ENCODE results near the gene SEC16B.

The SEC16B gene

DNA sequence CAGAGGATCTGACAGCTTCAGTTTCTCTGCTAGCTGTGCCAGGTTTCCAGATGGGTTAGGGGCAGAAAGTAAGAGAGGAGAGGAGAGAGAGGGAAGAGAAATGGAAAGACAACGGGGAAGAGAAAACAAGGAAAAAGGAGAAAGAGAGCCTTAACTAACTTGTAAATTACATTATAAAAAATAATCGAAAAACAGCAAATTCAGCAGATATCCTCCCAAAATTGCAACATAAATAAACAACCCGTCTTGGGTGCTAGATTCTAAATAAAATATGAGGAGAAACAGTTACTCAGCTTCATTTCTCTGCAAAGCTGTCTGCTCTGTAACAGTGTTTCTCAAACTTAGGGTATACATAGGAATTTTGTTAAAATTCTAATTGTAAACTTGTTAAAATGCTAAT lies 29.2 kb downstream of the SEC16B start:
- no peak for DNase-seq

DNA sequence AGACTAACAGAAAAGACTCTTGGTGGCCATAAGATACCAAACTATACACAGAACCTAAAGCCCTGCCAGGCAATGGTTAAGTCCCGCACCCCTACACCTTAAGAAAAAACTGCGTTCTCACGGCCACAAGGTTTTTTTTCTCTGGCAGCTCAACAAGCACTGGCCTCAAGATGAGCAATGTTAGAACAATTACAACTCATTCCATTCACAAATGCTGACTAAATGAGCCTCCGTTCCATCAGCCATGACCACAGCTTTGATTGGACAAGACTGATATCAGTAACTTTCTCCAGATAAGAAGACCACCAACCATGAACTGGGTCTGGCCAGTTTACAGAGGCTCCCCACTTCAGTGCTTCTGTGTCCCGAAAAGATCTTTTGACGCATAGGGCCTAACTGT lies 31.9 kb downstream of the SEC16B start:
- DNase-seq, result no peak

DNA sequence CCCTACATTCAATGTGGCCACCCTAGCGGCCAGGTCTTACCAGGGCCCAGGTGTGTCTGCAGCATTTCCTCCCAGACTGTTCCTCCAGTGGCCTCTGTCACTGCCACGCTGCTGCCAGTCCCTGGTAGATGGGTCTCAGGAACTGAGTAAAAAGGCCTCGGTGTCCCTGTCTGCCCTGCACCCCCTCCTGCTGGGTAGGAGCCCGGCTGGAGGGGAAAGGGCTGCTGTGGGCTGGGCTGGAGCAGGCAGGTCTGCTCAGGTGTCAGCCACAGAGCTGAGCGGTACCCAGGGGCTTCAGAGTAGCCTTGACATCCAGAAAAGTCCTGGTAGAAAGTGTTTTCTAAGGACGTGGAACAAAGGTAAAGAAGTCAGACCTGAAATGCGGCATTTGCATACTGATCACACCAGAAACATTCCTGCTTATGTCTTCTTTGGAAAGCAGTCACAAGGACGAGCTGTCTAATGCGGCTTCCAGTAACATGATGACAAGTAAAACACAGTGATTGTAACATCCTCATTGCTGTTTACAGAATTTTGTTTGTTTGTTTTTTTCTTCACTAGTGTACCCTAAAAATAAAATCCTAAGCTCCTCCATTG lies 32.6 kb downstream of the SEC16B start:
- DNase-seq, result no peak

DNA sequence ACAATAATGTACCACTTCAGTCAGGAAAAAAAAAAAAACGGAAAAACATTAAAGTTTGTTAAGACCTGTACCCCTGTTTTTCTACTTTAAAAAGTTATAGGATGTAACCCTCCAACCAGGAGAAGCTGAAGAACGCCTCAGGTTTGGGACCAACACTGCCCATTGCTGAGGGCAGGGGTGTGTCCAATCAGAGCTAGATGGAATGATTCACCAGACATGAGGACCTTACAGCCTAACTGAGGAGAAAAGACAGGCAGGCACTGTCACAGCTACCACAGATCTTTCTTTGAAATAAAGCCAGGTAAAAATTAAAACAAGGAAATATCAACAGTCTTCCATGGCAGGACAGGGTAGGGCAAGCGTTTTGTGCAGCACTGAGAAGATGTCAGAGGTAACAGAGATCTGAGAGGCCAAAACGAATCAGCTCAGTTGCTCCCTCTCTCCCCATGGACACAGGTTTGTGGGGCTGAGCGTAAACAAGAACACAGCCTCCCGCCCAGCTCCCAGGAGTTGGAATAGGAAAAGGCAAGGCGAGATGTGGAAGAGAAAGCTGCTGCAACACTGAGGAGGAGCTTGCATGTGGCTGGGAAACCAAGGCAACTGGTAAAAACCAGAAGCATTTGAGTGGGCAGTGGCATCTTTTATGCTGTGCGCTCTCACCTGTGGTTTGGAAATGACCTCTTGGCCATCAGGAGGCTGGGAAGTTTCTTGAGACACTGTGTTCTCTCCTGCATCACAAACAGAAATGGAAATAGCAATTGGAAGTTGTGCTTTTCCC lies 34.0 kb downstream of the SEC16B start:
- no peak for DNase-seq

DNA sequence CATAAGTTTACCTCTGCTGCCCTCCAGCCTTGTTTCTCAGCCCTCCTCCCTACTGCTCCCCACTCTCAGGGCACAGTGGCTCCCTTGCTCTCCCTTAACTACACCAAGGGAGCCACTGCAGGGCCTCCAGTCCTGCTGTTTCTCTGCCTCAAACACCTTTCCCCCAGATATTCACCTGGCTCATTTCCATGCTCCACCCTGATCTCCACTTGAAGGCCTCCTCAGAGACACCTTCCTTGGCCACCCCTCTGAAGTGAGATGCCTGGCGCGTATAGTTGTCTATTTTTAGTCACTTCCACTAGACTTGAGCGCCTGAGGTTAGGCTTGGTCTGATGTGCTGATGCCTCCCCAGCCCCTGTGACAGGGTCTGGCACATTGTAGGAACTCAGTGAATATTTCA lies 34.9 kb downstream of the SEC16B start:
- DNase-seq, result no peak

DNA sequence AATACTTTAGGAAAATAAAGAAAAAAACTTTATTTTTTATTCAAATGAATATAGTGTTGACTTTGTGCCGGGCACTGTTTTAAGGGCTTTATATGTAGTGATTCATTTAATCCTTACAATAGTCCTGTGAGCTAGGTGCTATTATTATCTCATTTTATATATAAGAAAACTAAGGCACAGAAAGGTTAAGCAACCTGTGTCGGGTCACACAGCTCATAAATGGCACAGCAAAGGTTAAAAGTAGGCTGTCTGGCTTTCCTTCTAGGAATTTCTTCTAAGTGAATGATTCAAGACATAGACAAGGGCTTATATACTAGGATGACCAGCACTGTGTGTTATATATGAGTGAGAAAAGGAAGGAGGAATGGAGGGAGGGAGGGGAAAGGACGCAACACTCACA lies 35.4 kb downstream of the SEC16B start:
- DNase-seq, result no peak

DNA sequence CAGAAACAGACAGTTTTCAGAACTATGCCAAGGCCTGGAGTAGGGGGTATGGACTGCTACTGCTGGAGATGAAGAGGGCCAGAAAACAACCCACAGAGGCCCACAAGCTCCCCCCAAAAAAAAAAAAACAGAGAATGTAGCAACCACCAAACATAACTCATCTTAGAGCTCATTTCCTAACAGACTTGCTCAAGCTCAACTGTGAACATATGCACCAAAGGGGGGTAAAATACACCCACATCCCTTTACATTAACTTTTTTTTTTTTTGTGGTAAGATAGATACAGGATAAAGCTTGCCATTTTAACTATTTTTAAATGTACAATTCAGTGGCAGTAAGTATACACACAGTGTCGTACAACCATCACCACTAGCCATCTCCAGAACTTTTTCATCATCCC lies 36.0 kb downstream of the SEC16B start:
- DNase-seq, result no peak

DNA sequence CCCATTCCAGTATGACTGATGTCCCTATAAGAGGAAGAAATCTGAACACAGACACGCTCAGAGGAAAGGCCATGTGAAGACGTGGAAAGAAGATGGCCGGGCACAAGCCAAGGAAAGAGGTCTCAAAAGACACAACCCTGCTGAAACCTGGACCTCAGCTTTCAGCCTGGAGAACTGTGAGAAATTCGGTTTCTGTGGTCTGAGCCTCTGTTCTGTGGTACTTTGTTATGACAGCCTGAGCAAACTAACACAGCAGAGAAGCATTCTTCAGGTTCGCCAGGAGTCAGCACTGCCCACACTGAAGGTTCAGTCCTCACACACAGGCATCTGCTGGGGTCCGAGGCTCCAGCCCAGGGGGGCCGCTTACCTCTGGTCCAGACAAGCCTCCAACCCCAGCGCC lies 37.7 kb downstream of the SEC16B start:
- no peak for DNase-seq

DNA sequence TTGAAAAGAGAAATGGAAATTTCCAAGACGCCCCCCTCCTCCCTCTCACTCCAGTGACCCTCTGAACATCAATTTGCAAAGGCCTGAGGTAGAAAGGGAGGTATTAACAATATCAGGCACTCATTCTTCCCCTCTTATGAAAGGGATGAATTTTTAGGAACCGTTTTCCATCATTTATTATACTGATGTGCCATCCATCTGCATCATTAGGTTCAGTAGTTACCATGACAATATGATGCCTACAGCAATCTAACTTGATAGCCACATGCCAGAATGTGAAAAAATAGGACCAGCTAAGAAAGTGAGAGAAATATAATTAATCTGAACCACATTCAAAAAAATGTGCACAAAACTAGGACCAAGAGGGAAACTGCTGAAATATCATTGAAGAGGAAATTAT lies 40.9 kb downstream of the SEC16B start:
- no peak for DNase-seq

DNA sequence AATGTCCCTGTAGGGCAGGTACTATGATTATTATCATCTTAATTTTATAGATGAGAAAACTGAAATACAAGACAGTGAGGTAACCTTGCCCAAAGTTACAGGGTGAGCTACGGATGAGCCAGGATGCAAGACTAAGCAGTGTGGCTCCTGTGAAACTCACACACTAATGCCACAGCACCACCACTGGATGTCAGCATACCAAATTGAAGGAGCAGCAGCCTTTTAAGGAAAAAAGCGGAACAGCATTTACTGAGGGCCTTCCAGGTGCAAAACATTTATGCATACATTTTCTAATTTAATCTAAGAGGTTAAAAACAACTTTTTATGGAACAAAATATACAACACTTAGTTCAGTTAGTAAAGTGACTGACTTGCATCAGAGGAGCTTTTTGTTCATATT lies 41.7 kb downstream of the SEC16B start:
- no peak for DNase-seq

DNA sequence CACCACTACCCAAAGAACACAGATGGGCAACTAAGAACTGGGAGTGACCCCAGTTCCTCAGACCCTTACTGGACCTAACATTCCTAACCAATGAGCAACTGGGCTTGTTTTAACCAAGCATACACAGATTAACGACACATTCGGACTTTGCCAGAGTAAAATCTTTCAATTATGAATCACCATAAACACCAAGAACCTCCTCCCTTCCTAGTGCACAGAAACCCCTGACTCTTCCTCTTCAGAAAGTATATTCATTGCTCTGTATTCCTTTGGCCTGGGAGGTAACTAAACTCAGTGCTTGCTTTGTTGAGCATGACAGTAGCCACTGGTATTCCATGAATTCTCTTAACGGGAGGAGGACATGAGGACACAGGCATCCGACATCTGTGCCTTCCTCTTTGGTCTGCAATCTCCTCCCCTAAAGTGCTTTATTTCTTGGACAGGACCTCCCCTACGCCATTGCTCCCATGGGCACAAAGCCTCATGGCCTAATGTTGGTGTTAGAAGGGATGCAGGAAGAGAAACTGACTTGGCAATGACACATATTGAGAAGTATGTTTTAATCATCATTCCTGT lies 42.7 kb downstream of the SEC16B start:
- DNase-seq, result no peak

DNA sequence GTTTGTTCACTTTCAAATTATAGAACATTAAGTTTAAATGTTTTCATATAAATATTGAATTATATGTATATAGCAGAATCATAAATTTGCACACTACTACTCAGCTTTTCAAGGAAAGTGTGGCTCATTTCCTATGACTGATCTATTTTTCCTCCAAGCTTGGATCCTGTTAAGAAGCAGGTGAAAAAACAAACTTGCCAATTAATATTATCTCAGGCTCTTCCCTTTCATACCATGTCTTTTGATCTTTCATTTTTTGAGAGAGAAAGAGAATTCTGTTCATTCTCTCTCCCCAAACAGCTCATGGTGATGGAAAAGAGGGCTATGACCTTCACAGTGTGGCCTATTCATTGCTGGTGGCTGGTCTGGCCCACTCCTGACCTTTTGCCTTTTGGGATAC lies 43.7 kb downstream of the SEC16B start:
- no peak for DNase-seq

DNA sequence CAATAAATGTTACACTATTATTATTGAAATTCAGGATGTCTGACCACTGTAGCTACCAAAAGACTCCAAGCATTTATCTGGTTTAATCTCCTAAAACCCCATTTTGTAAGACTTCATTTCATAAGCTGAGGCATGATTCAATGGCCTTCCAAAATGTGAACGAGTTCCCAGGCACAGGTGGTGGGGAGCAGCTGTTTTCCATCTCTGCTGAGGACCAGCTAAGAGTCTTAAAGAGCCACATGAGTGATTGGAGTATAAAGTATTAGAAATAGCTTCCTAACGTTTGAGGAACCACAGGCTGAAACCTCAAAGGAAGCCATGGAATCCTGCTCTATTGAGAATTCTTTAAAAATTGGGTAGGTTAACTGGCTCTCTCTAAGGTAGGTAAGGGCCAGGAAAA lies 44.9 kb downstream of the SEC16B start:
- no peak for DNase-seq

DNA sequence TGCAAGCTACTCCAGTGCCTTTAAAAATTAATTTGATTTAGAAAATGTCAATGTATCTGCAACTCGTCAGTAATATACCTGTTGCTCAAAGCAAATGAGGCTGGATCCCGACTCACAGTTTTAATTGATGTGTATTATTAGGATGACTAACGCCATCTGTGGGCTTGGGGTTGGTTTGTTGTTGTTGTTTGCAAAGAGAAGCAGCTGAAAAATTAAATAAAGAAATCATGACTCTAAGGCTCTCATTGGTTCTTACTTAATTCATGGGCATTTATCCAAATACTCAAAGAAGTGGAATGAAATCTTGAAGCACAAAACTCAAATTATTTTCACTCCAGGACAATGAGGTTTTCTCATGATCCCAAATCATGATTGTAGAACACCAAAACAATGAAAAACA lies 46.4 kb downstream of the SEC16B start:
- DNase-seq, result no peak

DNA sequence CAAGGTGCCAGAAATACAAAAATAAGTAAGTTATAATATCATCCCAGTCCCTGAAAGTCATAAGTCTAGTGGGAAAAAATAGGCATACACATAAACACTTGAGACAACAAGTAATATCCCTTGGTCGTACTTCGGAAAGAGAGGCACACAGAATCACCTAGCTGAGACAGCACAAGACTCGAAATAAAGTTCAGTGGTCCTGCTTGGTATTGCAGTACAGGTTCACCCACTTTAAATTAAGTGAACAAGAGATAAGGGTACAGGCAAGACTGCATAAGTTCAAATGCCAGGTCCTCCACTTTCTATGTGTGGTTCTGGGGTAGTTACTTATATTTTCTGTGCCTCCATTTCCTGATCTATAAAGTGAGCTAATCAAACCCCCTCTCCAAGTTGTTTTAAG lies 47.6 kb downstream of the SEC16B start:
- no peak for DNase-seq

DNA sequence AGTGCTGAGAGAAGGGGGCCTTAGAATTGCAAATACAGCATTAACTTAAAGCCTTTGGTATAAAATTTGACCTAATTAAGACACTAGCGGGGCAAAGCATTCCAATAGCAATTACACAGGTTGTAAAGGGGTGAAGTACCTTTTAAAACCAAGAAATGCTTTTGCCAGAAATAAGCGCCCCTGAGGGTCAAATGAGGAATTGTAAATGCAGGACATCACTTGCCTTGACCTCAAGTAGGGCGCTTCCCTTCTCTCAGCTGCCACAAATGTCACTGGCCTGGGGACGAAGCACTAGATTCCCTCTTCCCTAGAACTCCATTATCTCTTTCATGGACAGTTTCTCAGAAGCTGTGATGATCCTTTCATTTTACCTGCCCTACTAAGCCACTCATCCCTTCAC lies 48.3 kb downstream of the SEC16B start:
- DNase-seq, result no peak

DNA sequence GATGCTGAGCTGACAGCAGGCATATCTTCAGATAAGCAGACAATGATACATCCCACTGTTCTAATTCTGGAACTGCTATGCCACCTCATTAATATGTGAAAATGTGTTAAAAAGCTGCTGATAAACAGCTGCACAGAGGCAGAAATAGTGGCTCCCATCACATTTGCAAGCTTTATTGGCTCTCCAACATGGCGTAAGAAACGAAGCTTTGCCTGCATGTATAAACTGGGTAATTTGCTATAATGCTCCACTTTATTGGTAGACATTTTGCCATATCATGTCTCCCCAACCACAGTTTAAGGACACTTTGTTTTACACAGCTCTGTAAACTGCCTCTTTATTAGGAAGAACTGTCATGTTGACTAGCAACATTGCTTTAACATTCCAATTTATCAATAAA lies 49.8 kb downstream of the SEC16B start:
- no peak for DNase-seq

DNA sequence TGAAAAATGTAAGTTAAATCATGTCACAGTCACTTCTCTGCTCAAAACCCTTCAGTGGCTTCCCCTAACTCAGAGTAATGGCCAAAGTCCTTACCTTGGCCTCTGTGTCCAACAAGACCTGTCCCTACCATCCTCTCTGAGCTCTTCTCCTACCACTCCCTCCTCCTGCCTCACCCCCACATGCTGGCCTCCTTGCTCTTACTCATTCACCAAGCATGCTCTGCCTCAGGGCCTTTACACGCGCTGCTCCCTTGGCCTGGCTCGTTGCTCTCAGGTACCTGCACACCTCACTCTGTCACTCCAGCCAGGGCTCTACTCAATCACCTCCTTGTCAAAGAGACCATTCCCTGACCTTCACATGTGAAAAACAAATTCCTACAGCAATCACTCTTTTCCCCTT lies 54.2 kb downstream of the SEC16B start:
- no peak for DNase-seq

DNA sequence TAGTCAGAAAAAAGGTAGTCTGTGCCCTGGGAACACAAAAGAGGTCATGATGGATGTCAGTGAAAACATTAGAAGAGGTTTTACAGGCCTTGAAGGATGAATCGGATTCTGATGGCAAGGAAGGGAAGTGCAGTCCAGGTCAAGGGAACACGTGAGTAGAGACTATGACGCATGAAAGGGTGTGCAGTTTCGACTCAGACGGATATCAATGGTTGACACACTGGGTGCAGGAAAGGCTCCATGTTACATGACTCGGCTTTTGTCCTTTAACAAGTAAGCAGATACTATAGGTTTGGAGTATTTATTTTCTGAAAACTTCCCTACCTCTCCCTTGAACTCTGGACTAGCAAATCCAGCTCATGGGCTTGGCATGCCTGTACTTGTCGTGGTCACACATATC lies 55.3 kb downstream of the SEC16B start:
- no peak for DNase-seq

DNA sequence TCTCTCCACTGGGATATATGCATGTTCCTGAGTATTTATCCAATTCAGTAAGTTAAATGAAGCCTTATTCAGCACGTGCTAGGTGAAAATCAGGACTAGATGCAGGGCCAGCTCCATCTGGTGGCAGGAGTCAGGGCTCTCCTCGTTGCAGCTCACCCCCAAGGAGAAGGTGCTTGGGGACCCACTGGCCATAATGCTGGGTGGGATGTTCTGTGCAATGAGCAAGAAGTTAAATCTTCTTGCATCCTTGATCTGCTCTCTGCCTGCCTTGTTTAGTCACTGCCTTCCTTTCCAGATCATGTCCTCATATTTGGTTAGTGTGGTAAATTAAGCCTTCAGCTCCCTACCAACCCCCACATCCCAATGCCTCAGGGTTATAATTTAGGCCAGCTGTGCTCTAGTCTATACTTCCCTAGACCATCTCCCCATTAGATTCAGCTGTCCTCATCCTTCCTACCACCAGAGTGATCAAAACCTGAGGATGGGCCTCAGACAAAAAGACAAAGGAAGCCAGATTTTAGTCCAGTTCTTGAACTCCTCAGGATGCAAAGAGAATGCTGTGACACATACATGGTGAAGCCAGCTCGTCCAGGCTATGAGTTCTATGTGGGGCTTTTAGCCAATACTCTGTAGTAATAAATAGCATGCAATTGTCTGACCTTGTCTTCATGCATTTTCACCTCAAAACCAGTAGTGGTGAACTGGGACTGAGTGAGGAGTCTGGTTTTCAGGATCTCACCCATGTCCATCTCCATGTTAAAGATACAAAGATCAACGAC lies 55.9 kb downstream of the SEC16B start:
- DNase-seq, result no peak

DNA sequence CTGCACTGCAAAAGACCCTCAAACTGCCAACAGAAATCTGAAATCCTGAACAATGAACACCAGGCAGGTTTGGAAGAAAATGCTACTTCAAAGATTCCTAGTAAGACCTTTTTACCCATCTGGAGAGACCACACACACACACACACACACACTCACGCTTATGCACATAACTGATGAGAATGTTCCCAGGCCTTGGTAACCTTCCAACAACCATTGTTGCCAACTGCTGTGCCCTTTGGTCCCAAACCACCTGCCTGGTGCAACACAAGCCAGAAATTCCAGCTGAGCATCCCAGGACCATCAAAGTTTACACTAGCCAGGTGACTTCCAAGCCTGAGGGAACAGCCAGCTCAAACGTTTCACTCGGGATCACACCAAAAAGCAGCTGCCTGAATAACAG lies 56.9 kb downstream of the SEC16B start:
- DNase-seq, result no peak

DNA sequence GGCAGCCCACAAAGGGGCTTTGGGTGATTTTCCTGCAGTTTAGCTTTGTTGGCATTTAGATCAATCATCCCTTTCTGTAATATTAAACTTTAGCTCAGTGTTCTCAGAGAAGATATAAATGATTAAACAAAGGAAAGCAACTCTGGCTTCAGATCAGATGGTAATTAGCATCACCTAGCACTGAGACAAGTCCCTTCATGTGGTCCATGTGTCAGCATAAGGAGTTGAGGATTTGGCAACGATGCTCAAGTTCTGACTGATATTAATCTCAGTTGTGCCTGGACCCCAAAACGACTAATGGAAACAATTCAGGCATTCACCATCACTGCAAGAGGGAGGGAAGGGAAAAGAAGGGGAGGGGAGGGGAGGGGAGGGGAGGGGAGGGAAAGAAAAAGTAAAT lies 60.4 kb downstream of the SEC16B start:
- no peak for DNase-seq

DNA sequence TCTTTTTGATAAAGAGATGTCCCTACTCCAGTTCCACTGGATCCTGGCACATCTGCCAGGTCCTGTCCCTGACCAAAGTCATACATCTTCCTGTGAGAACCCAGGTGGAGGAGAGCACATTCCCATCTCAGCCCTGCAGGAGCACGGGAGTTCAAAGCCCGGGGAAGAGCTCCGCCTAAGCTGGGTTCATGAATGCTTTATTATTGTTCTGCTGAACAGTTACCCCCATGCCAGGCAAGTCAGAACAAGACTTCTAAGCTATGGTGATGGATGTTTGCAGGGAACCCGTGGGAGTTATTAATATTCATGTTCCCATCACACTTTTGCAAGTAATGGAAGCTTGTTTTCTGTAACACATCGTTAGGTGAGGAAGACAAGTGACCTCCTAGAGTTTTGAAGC lies 62.9 kb downstream of the SEC16B start:
- no peak for DNase-seq

DNA sequence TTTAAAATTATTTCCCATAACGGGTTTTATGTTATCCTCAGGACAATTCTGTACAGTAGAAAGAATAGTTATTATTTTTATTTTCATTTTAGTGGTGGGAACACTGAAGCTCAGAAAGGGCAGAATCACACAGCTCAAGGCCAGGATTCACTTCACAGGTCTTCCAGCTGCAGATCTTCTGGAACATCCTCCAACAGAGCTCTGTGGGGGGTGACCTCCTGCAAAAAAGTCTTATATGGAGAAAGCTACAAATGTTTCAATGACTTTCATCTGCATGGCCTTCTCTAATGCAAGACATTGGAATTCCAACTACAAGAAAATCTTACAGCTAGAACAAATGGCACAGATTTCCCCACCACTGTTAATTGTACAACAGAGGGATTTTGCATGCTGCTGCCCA lies 64.2 kb downstream of the SEC16B start:
- DNase-seq, result no peak

Data from DMS79 (cell line).